Fibroblast of gingiva (primary cell): ENCODE measurements around the gene PGLYRP4.
"Not testable (repeated sequence)": the region's sequence is repeated elsewhere in the genome, so short reads cannot be mapped to it uniquely, and the experiment has no call there.

ENCODE experiments used
- DNase-seq: peaks from one replicate; pipeline ENCODE4 v3.0.0-alpha.2; 2011; ENCODE audit warnings: low read depth

Gene PGLYRP4

DNA sequence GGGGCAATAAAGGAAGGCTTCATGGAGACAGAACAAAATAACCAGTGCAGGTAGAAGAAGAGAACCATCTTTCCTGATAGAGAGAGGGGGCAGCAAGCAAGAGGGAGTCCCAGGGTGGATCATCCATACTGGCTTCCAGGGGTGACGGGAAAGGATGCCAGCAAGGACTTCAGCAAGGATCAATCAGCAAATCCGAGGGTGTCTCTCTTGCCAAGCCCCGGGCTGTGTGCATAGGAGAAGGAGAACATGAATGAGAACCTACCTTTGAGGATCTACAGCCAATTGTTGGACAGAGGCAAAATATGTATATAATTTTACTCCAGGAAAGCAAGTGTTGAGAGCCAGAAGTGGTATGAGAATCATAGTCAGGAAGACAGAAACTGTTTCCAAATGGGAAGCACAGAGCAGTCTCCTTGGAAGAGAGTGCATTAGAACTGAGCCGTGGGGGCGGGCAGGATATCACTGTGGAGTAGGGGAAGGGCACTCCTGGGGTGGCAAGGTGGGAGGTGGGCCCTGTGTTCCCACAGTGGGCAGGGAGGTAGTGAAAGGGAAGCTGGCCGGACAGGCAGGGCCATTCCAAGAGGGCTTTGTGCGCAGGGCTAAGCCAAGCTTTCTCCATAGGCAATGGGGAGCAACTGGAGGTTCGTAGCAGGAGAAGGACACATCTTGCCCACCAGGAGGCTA lies 7.9 kb upstream of the PGLYRP4 start:
- DNase-seq, result no peak

DNA sequence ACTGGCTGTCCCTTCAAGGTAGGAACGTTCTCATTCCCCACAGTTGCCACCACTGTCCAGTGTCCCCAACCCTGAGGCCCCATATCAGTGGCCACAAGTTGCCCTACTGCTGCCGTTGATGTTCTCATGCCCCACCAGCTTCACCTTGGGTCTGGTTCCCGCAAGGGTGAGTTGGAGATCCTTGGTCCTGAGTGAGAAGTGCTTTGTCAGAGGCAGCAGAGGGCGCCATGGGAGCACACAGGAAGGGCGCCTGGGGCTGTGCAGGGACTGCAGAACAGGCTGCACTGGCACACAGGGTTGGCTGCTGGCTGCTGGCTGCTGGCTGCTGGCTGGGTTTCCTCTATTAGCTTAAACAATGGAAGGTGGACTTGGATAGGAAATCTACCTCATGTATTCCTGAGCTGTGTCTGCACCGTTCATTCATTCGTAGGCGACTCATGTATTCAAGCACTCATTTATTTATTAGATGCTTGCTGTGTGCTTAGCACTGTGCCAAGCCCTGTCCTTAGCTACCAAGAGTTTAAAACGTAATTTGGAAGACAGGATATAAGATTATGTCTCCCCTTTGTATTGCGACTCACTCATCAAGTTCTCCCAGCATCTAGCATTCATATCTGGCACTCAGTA lies 6.9 kb upstream of the PGLYRP4 start:
- peak; percentile 10 for DNase-seq

DNA sequence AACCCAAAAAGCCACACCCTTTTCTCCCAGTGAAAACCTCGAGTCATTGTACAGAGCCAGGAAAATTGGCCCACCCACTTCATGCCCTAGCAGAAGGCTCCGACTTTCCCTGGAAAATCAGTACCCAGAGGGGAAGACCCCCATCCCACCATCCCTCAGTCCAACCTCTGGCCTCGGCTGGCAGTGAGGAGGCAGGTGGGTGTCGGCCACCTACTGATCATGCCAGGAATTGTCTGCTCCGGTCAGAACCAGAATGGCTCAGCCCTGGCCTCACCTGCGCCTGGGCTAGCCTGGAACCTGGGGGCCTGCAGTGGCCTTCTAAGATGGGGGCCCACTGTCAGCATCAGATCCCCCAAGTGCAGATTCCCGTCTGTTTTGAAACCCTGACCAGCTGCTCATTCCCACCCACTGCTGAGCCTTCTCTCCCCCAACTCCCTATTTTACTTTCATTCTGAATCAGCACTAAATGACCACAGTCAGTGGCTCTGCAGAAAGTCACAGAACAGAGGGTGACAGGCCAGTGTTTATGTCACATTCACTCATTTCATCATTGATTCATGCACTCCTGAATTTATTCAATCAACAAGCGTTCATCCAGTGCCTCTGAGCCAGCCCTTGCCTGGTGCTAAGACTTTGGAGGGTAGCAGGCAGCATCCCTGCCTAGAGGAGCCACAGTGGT lies 6.0 kb upstream of the PGLYRP4 start:
- DNase-seq, result no peak

DNA sequence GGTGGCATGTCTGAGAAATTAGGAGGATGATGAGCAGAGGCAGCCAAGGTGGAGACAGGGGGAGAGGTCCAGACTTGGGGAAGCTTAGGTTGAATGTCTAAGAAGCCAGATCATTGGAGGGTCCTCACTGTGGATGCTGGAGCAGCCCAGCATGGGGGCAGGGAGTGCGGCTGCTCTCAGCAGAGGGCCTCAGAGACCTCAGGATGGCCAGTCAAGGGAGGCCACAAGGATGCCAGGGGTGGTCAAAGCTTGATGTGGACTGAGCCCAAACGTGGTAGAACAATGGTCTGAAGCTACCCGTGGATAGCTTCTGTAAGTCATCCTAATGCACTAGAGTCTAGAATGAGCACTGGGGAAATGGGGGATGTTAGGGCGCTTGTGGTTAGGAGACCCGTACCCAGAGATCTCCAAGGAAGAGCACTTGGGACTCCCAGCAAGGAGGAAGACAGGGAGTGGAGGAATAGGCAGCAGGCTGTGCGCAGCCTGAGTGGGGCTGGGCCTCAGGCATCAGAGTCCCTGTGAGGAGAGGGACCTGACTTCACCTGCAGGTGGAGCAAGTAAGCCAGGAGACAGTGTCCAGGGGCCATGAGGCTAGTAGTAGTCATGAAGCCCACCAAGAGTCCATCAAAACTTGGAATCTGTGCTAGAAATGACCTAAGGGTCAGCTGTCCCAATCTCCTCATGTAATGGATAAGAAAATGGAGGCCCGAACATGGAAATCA lies 4.7 kb upstream of the PGLYRP4 start:
- DNase-seq, result no peak

DNA sequence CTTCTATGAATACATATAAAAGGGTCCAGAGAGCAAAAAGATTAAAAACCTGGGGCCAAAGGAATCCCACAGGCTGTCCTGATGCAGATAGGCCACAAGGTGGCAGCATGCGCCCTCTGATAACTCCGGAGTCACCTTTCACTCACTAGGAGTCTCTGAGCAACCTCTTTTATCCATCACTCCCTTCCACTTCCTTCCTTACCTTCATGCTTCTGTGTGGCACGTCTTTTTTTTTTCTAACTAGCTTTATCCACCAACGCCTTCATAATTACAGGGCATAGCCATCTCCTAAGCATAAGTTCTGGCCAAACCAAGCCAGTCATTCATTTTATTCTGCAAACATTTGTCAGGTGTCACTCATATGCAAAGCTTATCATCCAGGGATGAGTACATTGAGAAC lies 3.9 kb upstream of the PGLYRP4 start:
- peak; percentile 53 for DNase-seq

DNA sequence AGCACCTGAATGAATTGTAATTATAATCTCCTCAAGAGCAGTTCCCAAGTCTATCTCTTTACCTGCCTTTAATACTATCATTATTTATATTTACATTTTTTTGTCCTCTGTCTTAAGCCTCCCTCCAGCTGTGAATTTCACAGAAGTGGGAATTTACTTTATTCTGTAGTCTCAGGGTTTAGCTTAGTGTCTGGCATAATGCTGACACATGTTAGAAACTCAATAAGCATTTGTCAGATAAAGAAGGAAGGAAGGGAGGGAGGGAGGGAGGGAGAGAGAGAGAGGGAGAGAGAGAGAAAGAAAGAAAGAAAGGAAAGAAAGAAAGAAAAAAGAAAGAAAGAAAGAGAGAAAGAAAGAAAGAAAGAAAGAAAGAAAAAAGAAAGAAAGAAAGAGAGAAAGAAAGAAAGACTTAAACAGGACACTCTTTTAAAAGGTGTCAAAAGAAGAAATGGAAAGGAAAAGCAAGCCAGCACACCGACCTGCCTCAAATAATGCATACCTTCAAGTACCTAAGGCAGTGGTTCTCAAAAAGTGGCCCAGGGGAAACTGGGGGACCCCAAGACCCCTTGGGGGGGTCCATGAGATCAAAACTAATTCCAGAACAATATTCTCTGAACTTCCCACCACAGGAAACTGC lies 1.8 kb upstream of the PGLYRP4 start:
- DNase-seq, result no peak

DNA sequence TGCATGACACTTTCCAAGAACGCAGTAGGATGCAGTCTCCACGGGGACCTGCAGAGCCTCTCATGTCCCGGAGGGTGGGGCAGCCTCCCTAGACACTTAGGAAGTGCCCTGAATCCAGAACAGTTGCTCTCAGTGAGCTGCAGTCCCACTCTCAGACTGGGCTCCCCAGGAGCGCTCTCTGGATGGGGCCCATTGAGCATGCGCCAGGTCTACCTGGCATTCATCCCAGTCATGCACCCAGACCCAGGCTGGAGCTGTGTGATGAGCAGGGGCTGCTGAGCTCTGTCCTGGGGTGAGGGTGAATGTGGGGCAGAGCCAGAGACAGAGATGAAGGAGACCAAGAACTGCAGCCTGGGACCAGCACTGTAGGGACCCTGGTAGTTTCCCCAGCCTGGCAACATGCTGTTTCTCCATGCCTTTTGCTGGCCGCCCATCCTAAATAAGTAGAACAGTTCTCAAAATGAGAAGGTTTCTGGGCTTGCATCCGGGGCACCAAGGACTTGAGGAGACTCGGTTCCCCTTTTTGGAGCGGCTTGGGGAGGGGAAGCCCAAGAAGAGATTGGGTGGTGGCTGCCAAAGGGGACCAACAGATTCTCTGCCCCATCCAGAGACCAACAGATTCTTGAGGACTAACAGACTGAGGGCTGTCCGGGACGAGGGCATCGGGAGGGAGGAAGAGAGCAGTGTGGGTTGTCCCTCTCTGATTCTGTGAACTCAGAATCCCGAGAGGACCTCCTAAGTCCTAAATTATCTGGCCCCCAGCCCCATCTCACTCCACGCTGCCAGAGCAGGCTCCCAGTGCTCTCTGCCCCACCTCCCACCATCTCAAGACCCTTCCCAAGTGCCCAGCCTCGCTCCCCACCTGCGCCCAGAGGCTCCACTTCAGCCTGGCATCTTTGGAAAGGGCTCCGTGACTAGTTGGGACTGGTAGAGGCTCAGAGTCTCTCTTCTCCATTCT lies 1.0 kb upstream of the PGLYRP4 start:
- DNase-seq, result no peak

DNA sequence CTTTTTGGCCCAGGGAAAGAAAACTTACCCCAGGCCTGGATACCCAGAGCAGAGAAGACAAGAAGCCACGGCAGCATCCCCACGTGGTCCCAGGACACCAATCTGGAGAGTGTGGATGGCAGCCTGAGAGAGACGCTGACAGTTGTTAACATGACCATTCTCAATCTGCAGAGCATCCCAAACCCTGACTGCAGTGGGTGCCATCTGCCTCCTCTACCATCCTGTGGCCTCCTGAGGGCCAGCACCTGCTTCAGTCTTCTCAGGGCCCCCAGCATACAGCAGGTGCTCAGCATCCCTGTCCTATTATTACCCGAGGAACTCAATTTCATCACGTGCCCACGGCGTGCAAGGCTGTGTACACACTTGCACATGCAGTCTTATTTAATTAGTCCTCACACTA lies 785 bp downstream of the PGLYRP4 start:
- no peak for DNase-seq

DNA sequence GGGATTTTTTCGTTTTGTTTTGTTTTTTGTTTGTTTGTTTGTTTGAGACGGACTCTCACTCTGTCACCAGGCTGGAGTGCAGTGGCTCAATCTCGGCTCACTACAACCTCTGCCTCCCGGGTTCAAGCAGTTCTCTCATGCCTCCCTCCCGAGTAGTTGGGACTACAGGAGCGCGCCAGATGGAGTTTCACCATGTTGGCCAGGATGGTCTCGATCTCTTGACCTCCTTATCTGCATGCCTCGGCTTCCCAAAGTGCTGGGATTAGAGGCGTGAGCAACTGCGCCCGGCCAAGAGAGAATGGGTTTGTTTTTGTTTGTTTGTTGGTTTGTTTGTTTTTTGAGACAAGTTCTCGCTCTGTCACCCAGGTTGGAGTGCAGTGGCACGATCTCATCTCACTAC lies 1.6 kb downstream of the PGLYRP4 start:
- not testable (repeated sequence) for DNase-seq

DNA sequence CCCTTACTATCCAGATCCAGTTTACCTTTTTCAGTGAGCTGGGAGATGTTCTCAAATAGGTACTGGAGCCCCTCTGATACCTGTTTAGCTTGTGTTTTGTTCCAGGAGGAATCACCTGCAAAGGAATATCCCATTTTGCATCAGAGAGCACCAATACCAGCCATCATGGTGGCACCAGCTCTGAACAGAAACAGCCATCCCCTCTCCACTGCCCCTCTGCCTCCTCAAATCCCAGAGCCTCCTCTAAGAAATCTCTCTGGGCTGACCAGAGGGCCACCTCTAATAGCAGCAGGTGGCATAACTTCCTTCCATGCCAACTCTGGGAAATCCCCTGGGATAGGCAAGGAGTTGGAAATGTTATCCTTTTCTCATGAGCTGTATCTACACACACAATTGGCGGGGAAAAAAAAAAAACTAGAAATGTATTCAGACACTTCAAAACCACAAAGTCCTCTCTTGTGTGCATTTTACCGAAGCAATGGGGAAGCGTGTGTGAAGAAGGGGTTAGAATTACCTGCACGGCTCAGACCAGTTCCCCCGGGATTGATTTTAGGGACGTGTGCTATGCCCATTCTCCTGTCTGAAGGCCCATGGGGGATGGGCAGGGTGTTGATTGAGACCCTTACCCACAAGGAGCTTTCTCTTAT lies 2.4 kb downstream of the PGLYRP4 start:
- no peak for DNase-seq

DNA sequence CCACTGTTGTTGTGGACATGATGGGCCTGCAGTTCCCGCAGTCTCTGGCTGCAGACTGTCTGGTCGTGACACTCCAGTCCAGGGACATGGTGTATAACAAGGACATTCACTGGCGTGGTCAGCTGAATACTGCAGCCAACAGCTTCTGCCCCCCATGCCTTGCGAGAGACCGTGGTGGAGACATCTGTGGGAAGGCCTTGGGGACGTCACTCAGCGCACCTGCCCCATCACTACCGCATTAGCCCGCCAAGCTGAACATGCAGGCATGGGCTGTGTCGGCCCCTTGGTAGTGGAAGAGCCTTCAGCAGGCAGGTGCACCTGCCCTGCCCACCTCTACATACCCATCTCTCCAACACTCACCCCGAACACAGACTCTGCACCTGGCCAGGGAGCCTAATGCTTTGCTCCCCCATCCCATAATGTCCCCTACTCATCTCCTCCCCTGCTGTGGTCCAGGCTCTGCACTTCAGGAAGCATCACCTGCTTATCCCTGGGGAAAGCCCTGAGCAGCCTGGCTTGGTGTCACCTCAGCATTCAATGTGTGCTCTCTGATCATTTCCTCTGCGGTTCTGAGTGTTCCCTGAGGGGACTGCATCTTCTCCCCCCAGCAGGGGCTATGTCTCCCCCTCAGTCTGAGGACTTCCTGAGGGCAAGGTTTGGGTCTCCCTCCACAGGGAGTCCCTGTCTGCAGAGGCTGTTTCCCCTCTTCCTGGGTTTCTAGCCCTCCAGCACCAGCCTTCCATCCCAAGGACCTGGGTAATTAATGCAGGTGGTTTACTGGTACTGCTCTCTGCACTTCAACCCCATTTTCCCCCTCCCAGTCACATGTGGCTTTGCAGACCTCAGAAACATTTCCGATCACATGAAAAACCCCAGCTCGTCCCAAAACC lies 3.2 kb downstream of the PGLYRP4 start:
- DNase-seq, result no peak

DNA sequence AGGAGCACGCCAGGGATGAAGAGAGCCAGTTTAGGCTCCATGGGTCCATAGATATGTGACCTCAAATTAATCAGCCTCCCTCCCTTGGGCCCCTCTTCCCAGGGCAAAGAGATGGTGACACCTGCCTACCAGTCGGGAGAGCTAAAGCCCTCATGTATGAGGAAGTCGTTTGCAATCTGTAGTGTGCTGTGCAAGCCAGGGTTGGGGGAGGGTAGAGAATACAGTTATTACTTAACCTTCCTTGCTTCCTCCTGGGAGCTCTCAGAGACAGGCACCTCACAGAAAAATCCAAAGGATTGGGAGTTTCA lies 4.0 kb downstream of the PGLYRP4 start:
- no peak for DNase-seq

DNA sequence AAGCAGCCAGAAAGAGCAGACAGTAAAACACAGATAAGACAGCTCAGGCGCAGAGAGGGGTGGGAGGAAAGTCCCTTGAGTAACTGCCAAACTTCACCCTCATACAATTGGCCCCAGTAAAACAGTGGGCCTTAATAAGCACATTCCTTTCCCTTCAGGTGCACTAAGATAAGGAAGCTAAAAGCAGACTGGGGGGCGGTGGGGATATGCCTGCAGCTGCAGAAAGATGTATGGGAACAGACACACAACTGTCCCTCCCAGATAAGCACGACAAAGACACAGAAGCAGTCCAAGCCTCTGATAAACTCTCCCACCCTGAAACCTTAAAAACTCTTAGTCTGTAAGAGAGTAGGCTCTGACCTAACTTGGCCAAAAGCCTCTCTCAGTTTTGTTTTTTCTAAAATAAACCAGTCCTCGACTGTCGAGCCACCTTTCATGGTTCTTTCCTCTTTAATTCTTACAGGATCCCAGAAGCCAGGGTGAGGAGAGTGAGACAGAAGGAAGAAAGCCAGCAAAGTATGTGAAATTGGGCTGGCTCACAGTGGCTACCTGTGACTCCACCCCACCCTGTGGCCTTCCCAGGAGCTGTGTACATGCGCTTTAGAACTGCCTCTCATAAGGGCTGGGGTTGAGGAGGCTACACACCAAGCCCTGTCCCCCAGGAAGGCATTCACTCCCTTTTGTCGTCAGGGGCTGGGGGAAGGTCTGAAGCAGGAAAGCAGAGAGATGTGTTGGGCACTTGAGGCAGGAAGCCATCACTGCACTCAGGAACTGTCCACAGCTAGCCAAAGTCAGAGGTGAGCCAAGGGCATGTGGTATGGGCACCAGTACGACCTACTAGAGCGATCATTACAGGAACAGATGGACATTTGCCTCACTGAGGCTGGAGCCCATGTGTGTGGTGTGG lies 4.6 kb downstream of the PGLYRP4 start:
- no peak for DNase-seq

DNA sequence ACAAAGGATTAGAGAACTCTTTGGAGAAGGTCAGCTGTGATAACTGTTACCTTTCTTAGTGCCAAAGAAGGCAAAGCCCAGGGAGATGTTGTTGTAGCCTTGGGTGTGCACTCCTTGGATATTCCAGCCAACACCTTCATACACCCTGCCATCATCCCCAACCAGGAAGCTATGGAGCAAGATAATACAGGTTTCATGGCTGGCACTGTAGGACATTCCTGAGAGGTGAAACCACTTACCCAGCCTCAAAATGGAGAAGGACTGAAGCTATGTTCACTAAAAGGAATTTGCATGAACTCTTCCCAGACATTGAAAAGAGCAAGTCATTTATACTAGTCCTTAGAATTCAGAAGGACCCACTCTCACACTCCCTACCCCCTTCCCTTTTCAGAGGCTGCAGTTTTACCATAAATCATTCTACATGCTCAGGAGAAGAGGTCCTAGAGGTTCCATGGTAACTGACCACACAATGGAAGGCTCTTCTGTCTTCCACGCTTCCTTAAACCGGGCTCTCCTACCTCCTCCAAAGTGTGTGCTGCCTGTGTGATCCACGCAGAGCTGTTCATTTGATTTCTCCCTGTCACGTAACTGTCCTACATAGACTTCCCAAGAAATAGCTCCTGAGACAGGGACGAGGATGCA lies 5.5 kb downstream of the PGLYRP4 start:
- DNase-seq, result no peak

DNA sequence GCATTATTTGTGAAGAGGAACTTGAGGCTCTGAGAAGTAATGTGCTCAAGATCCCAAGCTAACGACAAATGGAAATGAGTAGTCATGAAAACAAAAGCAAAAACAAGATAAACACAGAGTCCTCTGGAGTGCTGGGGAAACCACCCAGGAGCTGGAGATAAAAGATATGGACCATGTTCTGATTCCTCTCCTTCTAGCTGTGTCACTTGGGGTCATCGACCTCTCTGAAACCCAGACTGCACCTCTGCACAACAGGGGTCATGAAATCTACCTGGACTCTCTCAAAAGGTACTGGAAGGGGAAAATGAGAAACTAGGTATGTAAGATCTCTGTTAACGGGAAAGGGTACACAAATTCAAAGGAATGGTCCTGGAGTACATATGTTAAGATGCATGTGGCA lies 6.5 kb downstream of the PGLYRP4 start:
- DNase-seq, result no peak

DNA sequence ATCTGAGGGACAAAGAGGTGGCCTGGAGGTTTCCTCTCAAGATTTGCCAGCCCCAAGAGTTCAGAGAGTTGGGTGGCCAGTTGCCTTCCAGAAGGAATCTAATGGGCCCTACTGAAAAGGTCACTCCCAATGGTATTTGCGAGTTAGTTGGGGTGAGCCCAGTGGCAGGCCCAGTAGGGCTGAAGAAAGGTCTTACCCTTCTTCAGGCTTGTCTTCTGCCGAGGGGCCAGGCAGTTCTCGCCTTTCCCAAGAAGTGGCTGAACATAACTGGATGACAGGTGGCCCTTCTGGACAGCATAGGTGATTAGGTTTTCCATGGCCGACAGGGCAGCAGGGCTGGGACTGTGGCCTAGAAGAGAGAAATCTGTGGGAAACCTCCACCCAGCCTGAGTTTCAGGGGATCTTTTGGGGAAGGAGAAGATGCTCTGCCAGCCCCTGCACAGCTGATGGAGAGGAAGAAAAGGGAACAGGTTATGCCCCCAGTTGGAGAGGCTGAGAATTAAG lies 7.2 kb downstream of the PGLYRP4 start:
- DNase-seq, result no peak

DNA sequence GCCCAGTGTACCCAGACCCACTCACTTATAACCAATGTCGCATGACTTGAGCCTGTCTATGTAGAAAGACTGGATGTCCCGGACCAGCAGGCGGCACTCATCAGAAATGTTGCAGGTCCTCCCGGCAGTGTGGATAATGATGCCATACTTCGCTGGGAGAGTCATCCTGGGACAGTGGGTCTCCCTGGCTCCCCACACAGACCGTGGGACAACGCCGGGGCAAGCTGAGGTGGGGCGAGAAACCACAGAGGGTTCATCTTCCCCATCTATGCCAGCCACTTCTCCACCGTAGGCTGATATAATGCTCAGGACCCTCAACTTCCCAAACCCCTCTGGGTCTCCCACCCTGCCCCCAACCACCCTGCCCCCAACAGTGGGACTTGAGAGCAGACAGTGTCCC lies 8.3 kb downstream of the PGLYRP4 start:
- no peak for DNase-seq

DNA sequence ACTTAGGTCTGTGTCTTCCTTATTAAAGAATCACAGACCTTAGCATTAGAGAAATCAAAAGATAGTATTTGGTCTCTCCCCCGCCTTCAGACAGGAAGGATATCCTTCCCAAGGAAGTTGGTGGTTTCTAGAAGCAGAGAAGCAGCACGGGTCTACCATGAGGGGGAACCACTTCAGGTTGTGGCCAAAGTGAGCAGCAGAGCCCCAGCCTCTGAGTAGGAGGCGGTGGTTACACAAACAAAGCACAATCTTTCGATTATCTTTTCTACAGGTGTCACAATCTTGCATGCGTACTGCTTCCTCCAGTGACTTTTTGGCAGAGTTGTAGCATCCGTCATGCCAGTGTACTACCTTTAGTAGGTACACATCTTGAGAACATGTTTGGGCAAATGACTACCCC lies 8.8 kb downstream of the PGLYRP4 start:
- DNase-seq, result no peak
